ENCODE data around the gene TBC1D7.

DNA sequence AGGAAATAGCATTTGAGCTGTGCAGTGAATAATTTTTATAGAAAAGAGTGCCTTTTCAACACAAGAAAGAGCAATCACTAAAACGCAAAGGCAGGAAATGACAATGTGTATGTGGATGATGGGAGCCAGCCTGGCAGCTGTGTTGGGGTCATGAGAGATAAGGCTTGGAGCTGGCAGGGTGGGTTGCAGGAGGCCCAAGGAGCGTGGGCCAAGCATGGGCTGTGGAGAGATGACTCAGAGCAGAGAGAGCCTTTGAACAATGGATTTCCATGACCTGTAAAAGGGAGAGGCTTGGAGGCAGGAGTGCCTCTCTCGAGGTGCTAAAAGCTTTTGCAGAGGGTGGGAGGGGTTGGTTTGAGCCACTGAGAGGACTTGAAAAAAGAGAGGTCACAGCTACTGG lies 6.6 kb upstream of the TBC1D7 start:
- TF ChIP-seq, protein P1, sequence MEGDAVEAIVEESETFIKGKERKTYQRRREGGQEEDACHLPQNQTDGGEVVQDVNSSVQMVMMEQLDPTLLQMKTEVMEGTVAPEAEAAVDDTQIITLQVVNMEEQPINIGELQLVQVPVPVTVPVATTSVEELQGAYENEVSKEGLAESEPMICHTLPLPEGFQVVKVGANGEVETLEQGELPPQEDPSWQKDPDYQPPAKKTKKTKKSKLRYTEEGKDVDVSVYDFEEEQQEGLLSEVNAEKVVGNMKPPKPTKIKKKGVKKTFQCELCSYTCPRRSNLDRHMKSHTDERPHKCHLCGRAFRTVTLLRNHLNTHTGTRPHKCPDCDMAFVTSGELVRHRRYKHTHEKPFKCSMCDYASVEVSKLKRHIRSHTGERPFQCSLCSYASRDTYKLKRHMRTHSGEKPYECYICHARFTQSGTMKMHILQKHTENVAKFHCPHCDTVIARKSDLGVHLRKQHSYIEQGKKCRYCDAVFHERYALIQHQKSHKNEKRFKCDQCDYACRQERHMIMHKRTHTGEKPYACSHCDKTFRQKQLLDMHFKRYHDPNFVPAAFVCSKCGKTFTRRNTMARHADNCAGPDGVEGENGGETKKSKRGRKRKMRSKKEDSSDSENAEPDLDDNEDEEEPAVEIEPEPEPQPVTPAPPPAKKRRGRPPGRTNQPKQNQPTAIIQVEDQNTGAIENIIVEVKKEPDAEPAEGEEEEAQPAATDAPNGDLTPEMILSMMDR (IDR thresholded peaks at IDR 0.05 in 4 of 5, conservative IDR thresholded peaks at IDR 0.05 in 1 of 5) = no peak
- no peak for TF ChIP-seq POLR2A (IDR thresholded peaks at IDR 0.05)
